Measurements from ENCODE around the gene NHLH1.

NHLH1 gene

GRCh38 chr1:160413716-160414115 is 46.8 kb downstream of the NHLH1 start:
- FAIRE-seq, result no peak

GRCh38 chr1:160414881-160415280 is 48.0 kb downstream of the NHLH1 start:
- no peak for FAIRE-seq

GRCh38 chr1:160415696-160416290 is 48.9 kb downstream of the NHLH1 start:
- FAIRE-seq, result no peak

GRCh38 chr1:160416369-160416768 is 49.5 kb downstream of the NHLH1 start:
- FAIRE-seq, result no peak

- no peak for FAIRE-seq
Measured at GRCh38 chr1:160418483-160418882, 51.6 kb downstream of the NHLH1 start.

GRCh38 chr1:160419150-160419837 is 52.4 kb downstream of the NHLH1 start:
- FAIRE-seq, result no peak

GRCh38 chr1:160419838-160420169 is 52.9 kb downstream of the NHLH1 start:
- no peak for FAIRE-seq

GRCh38 chr1:160420881-160421842 is 54.3 kb downstream of the NHLH1 start:
- no peak for FAIRE-seq

- no peak for FAIRE-seq
Measured at GRCh38 chr1:160421881-160422280, 55.0 kb downstream of the NHLH1 start.
